HG02763 (cell line): ENCODE measurements around the gene BTBD6.

Source experiments
- ATAC-seq: cut with Tn5 transposase; IDR thresholded peaks from one replicate; pipeline ENCODE4 v1.9.1; 2021; ENCODE audit warnings: mild to moderate bottlenecking, moderate library complexity; ENCODE audit not compliant: unreplicated experiment

The BTBD6 gene

DNA sequence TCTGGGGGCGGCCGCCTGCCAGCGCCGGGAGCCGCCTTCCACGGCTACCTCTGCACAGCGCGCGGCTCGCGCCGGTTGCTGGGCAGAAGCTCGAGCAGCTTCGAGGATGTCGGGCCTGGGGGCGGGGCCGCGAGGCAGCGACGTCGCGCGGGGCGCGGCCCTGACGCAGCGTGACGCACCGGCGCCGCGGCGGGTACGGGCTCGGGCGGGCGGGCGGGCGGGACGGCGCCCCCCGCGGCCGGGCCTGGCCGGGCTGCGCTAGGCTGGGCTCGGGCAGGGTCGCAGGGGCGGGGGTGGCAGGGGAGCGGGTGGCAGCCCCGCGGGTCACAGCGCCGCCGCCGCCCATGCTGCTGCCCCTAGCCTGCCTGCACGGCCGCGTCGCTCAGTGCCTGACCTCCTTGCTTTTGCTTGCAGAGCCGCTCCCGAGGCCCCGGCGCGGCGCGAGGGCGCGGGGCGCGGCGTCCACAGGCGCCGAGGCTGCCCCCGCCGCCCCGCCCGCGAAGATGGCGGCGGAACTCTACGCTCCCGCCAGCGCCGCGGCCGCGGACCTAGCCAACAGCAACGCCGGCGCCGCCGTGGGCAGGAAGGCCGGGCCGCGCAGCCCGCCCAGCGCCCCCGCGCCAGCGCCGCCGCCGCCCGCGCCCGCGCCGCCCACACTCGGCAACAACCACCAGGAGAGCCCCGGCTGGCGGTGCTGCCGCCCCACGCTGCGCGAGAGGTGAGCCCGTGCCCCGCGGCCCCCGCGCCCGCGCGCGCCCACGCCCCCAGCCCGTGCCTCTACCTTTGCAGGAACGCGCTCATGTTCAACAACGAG is at the start of gene BTBD6:
BTBD6 (plus strand) TSS at position 166 of the 814 bp plus-strand sequence; CDS start at position 345, 179 bp downstream.
- peak; percentile 81 for ATAC-seq

- ATAC-seq, result no peak
Measured at GRCh38 chr14:105198588-105198987, 49.7 kb upstream of the BTBD6 start.

- ATAC-seq, result no peak
Measured at GRCh38 chr14:105199093-105199492, 49.2 kb upstream of the BTBD6 start.

GRCh38 chr14:105200074-105200473 is 48.3 kb upstream of the BTBD6 start:
- ATAC-seq, result no peak

GRCh38 chr14:105200641-105201040 is 47.7 kb upstream of the BTBD6 start:
- no peak for ATAC-seq

GRCh38 chr14:105201156-105201924 is 47.0 kb upstream of the BTBD6 start:
- no peak for ATAC-seq

- no peak for ATAC-seq
Measured at GRCh38 chr14:105201925-105202513, 46.3 kb upstream of the BTBD6 start.

- ATAC-seq, result no peak
Measured at GRCh38 chr14:105203057-105203531, 45.2 kb upstream of the BTBD6 start.

DNA sequence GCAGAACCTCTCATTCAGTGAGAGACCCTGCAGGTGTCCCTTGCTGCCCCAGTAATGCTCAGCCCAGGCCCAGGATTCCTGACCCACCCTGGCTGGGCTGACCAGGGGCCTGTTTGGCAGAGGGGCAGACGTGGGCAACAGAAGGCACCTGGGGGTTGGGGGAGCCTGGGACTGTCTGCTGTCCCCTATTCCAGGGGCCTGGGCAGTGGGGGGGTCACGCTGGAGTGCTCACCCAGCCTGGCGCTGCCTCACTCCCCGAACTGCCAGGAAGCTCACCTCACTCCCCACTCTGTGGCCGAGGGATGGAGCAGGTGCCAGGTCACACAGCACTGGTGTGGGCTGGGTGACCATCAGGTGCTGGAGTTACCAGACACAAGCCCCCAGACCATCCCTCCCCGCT is 44.6 kb upstream of the BTBD6 start:
- no peak for ATAC-seq

DNA sequence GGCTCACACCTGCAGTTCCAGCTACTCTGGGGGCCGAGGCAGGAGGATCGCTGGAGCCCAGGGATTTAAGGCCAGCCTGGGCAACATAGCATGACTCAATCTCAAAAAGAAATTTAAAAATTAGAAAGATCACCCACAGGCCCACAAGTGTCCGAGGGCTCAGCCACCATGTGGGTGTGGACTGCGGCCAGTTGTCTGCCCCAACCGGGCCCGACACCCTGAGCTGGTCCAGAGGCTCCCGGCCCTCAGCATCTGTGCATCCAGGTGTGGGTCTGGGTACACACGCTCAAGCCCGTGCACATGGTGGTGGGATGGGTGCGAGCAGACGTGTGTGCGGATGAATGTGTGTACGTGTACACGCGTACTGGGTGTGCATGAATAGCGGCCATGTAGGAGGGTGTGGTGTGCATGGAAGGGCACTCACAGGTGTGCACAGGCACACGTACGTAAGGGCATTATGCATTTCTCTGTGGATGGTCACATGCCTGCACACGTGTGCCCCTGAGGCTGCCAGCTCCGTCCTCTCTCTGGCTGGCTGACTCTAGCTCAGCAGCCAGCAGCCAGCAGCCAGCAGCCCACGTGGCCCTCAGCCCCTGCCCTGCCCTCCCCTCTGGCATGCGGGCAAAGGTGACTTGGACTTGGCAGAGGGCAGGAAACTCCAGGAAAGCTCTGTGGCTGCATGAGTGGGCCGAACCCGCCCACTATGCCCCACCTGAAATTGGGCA is 44.0 kb upstream of the BTBD6 start:
- ATAC-seq, result no peak

DNA sequence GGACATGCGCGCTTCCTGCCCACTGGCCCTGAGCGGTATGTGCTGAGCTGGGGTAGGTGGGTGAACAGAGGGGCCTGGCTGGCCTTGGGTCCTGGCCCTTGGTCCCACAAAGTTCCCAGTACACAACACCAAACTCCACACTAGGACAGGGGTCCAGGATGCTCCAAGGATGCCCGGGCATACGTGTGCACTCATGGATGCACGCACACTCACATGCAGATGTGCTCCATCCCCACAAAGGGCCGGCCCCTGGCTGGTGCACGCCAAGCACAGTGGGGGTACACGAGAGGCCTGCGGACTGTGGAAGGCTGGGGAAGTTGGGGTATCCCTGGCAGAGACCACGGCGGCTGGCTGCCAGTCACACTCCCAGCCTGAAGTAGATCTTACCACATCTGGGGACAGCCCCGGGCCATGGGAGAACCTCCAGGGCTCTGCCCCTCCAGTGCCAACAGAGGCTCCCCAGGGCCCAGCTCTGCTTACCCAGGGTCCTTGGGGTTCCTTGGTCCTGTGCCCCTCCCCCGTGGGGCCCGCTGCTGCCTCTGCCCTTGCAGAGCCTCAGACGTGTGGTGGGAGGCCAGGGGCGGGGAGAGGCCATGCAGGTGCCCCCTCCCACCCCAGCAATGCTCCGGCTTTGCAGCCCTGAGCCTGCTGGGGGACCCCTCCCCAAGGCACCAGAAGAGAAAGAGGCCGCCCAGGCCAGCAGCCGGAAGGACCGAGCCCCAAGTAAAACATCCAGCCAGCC is 43.2 kb upstream of the BTBD6 start:
- ATAC-seq, result no peak

- no peak for ATAC-seq
Measured at GRCh38 chr14:105205673-105206208, 42.6 kb upstream of the BTBD6 start.

GRCh38 chr14:105206873-105207272 is 41.5 kb upstream of the BTBD6 start:
- no peak for ATAC-seq

- no peak for ATAC-seq
Measured at GRCh38 chr14:105207460-105207901, 40.9 kb upstream of the BTBD6 start.

DNA sequence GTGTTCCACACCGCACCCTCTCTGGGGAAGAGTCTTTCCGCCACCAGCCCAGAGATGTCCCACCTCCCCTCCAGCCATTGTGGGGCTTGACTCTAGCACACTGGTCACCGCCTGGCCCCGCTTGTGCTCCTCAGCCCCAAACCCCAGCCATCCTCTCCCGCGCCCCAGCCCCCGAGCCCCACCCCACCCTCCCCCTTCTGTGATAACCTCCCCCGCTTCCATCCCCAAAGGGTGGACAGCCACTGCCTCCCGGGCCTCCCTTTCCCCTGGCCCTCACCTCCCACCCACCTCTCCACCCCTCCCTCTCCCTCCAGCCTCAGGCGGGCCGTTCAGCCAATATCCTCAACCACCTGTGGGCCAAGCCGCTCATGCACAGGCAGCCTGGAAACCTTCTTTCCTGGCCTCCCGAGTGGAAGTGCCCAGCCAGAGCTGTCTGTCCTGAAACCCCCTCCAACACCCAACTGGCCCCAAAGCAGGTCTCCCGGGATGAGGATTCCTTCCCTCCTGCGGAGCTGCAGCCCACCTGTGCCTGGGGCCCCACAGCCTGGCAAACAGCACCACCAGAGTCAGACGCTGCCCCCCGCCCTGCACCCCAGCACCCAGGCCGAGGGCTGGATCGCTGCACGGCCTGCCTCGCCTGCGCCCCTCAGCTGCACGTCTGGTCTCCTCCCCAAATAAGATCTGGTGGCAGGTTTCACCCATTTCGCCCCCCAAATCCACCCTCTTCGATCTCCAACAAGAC is 40.2 kb upstream of the BTBD6 start:
- ATAC-seq, result no peak

DNA sequence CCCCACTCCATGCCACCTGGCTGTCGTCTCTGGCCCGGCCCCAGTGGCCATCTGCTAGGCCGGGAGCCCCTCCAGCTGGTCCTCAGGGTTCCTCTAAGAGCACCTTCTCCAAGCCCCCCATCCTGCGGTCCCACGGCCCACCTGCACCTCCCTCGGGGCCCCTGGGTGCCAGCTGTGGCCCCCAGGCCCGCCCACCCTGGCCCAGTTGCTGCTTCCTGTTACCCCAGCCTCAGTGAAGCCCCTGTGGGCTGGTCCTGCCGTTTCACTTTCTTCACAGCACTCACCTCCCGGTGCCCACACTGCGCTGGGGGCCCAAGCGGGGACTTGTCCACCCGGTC is 39.6 kb upstream of the BTBD6 start:
- no peak for ATAC-seq

GRCh38 chr14:105209091-105209490 is 39.2 kb upstream of the BTBD6 start:
- no peak for ATAC-seq

- ATAC-seq, result no peak
Measured at GRCh38 chr14:105209646-105210045, 38.7 kb upstream of the BTBD6 start.

- ATAC-seq, result no peak
Measured at GRCh38 chr14:105210266-105211025, 37.9 kb upstream of the BTBD6 start.
